ENCODE results near the gene ZEB1. TPM values are rescaled to one million over a fixed set of nuclear protein-coding genes. Genes with fewer than 3 reads are reported as not detected.

Gene ZEB1
- total RNA-seq, 1 experiment from 2014 or later: 31.5 TPM

GRCh38 chr10:31395695-31396094, 76.7 kb downstream of the ZEB1 start:
- no peaks in the 10 kb centered on the region for H3K9me3 ChIP-seq (ENCODE audit: control insufficient read depth, insufficient read depth, low read depth, low read length)
- in situ Hi-C loops (cut with HindIII; ENCODE audit: low pct_unique_long_range_greater_than_20kb, low sequenced_read_pairs): no loop called here
- H3K4me3 ChIP-seq (ENCODE audit: low read depth in 2 of 2, low read length in 2 of 2): no peak overlapping the region
- H3K27me3 ChIP-seq (ENCODE audit: control insufficient read depth, insufficient read depth, low read length): no peaks in the 10 kb centered on the region
- no peak overlapping the region for H3K27ac ChIP-seq (ENCODE audit: low read length)
- DNase-seq (ENCODE audit: low read depth, low spot score) (no peak), ATAC-seq (no peak)
- intact Hi-C loops (cut with micrococcal nuclease; ENCODE audit: unreplicated experiment): no loop called here
- H3K4me1 ChIP-seq (ENCODE audit: control insufficient read depth, insufficient read depth, low read length): no peaks in the 10 kb centered on the region; the same call in 1 of the 2 replicates
- H3K36me3 ChIP-seq (ENCODE audit: control insufficient read depth, insufficient read depth, low read length): no peaks in the 10 kb centered on the region; the same call in 1 of the 2 replicates
- no peak for TF ChIP-seq REST (IDR thresholded peaks at IDR 0.05; ENCODE audit: insufficient read depth in 1 of 2, low read depth in 2 of 2, low read length in 1 of 2)
- no peak for TF ChIP-seq TCF7L2 (IDR thresholded peaks at IDR 0.05; ENCODE audit: low read depth, low read length)
- no peak for TF ChIP-seq SIN3A (IDR thresholded peaks at IDR 0.05; ENCODE audit: borderline replicate concordance, insufficient read depth, low read depth, low read length)
- TF ChIP-seq POLR2AphosphoS5 (IDR thresholded peaks at IDR 0.05; ENCODE audit: low read depth, low read length): no peak
- TF ChIP-seq, protein P1, sequence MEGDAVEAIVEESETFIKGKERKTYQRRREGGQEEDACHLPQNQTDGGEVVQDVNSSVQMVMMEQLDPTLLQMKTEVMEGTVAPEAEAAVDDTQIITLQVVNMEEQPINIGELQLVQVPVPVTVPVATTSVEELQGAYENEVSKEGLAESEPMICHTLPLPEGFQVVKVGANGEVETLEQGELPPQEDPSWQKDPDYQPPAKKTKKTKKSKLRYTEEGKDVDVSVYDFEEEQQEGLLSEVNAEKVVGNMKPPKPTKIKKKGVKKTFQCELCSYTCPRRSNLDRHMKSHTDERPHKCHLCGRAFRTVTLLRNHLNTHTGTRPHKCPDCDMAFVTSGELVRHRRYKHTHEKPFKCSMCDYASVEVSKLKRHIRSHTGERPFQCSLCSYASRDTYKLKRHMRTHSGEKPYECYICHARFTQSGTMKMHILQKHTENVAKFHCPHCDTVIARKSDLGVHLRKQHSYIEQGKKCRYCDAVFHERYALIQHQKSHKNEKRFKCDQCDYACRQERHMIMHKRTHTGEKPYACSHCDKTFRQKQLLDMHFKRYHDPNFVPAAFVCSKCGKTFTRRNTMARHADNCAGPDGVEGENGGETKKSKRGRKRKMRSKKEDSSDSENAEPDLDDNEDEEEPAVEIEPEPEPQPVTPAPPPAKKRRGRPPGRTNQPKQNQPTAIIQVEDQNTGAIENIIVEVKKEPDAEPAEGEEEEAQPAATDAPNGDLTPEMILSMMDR (IDR thresholded peaks at IDR 0.05): no peak
- POLR2A ChIA-PET: no interaction called here
- no TSS peak for BruUV-seq (replicated peaks)
- CTCF ChIA-PET: no interaction called here

- CTCF ChIA-PET: no interaction called here
- H3K4me1 ChIP-seq (ENCODE audit: control insufficient read depth, insufficient read depth, low read length): peaks cover 4% of the 10 kb centered on the region; the same call in 1 of the 2 replicates
- H3K36me3 ChIP-seq (ENCODE audit: control insufficient read depth, insufficient read depth, low read length): no peaks in the 10 kb centered on the region; the same call in 1 of the 2 replicates
- in situ Hi-C loops (cut with HindIII; ENCODE audit: low pct_unique_long_range_greater_than_20kb, low sequenced_read_pairs): no loop called here
- TF ChIP-seq, protein P1 (IDR thresholded peaks at IDR 0.05): no peak
- no peak for TF ChIP-seq SIN3A (IDR thresholded peaks at IDR 0.05; ENCODE audit: borderline replicate concordance, insufficient read depth, low read depth, low read length)
- POLR2A ChIA-PET: interaction anchor here (0.5 kb wide), 1 partner anchor 19 kb away, joined by 3 read pairs; no protein-coding TSS in a partner anchor
- no peak overlapping the region for H3K27ac ChIP-seq (ENCODE audit: low read length)
- no peaks in the 10 kb centered on the region for H3K27me3 ChIP-seq (ENCODE audit: control insufficient read depth, insufficient read depth, low read length)
- no peaks in the 10 kb centered on the region for H3K9me3 ChIP-seq (ENCODE audit: control insufficient read depth, insufficient read depth, low read depth, low read length)
- no TSS peak for BruUV-seq (replicated peaks)
- intact Hi-C loops (cut with micrococcal nuclease; ENCODE audit: unreplicated experiment): no loop called here
- ATAC-seq (no peak), DNase-seq (ENCODE audit: low read depth, low spot score) (no peak)
- H3K4me3 ChIP-seq (ENCODE audit: low read depth in 2 of 2, low read length in 2 of 2): no peak overlapping the region
Observed at GRCh38 chr10:31396376-31396775, 77.4 kb downstream of the ZEB1 start.
